A549 (cell line): Measurements from ENCODE around the gene SEMA7A. TPM values are rescaled to one million over a fixed set of nuclear protein-coding genes. Genes with fewer than 3 reads are reported as not detected.
A peak's percentile ranks its signal among the peaks of the same experiment; 100 is the strongest.
"Not testable (repeated sequence)": the region's sequence is repeated elsewhere in the genome, so short reads cannot be mapped to it uniquely, and the experiment has no call there.

ENCODE experiments used
- ATAC-seq, 2 experiments: fragments of 200-7000 bp in 1 of 2; fragments of >200 bp in 1 of 2; cut with Nextera tagmentation in 1 of 2; cut with Tn5 transposase in 1 of 2; 3 replicates each; pipeline versions ENCODE4 v1.8.0 to v1.9.1; 2018 to 2020; ENCODE audit warnings: mild to moderate bottlenecking in 1 of 2, moderate library complexity in 1 of 2
- CTCF ChIA-PET: fragments of 300-600 bp; sonication (Branson Sonifier 250); formaldehyde crosslinking; extraction: SDS; loops from one replicate; lab custom pipeline; 2021; ENCODE audit warnings: antibody characterized with exemption, inconsistent platforms; lab: Yijun Ruan, JAX
- POLR2A ChIA-PET: fragments of 350-600 bp; formaldehyde crosslinking; extraction: SDS; loops from one replicate; lab custom pipeline; 2021; ENCODE audit warnings: antibody characterized with exemption, inconsistent platforms; lab: Yijun Ruan, JAX
- DNase-seq, 2 experiments: peaks; one replicate each; pipeline versions ENCODE4 v3.0.0 to v3.0.0-alpha.2; 2011 to 2016; ENCODE audit warnings: low read depth in 1 of 2, low spot score in 1 of 2
- FAIRE-seq: peaks from 2 replicates; lab custom pipeline; 2011; peaks lifted over from hg19 to GRCh38; lab: Jason Lieb, UNC
- H3K27ac ChIP-seq, 2 experiments: fragments of >200 bp; sonication (Bioruptor Twin); formaldehyde crosslinking; 3 replicates each; pipeline ENCODE4 v1.5.1; 2016 to 2017
- H3K4me1 ChIP-seq: fragments of >200 bp; sonication (Bioruptor Twin); formaldehyde crosslinking; 3 replicates; pipeline ENCODE4 v1.6.1; 2016
- H3K4me2 ChIP-seq: fragments of >200 bp; sonication (Bioruptor Twin); formaldehyde crosslinking; 3 replicates; pipeline ENCODE4 v1.6.1; 2016
- H3K4me3 ChIP-seq: fragments of >200 bp; sonication (Bioruptor Twin); formaldehyde crosslinking; 3 replicates; pipeline ENCODE4 v1.5.1; 2016
- H3K9me3 ChIP-seq: fragments of >200 bp; sonication (Bioruptor Twin); formaldehyde crosslinking; 3 replicates; pipeline ENCODE4 v1.6.1; 2016
- ATOH8 ChIP-seq: fragments of 250-450 bp; sonication (Bioruptor Pico); IDR thresholded peaks from 2 replicates; pipeline ENCODE4 v1.5.0; 2020; ENCODE audit warnings: low read depth, mild to moderate bottlenecking, moderate library complexity
- CBX8 ChIP-seq: fragments of 200-600 bp; sonication (generic); IDR thresholded peaks from 2 replicates; pipeline ENCODE4 v1.6.1; 2016
- CEBPB ChIP-seq, 2 experiments: fragments of >200 bp in 1 of 2; sonication (Bioruptor Twin) in 1 of 2; formaldehyde crosslinking in 1 of 2; IDR thresholded peaks; 2 replicates each; pipeline ENCODE4 v1.6.1; 2012 to 2016
- EHF ChIP-seq: fragments of 250-450 bp; sonication (Bioruptor Pico); IDR thresholded peaks from 2 replicates; pipeline ENCODE4 v1.5.0; 2020; ENCODE audit warnings: mild to moderate bottlenecking
- EHMT2 ChIP-seq: fragments of 200-600 bp; sonication (generic); IDR thresholded peaks from 2 replicates; pipeline ENCODE4 v1.6.1; 2016; ENCODE audit warnings: antibody characterized with exemption, low read depth, mild to moderate bottlenecking, moderate library complexity
- HES2 ChIP-seq: fragments of >200 bp; sonication (Bioruptor Twin); formaldehyde crosslinking; IDR thresholded peaks from 2 replicates; pipeline ENCODE4 v1.6.1; 2016
- HOXA7 ChIP-seq: fragments of 250-450 bp; sonication (Bioruptor Pico); IDR thresholded peaks from 2 replicates; pipeline ENCODE4 v1.5.0; 2020; ENCODE audit warnings: mild to moderate bottlenecking, moderate library complexity
- JUNB ChIP-seq: fragments of >200 bp; sonication (Bioruptor Twin); formaldehyde crosslinking; IDR thresholded peaks from 2 replicates; pipeline ENCODE4 v1.6.1; 2016
- MAFK ChIP-seq: fragments of 450-650 bp; IDR thresholded peaks from 2 replicates; pipeline ENCODE4 v1.6.1; 2014; ENCODE audit not compliant: partially characterized antibody
- MAZ ChIP-seq: fragments of 150-350 bp; IDR thresholded peaks from 2 replicates; pipeline ENCODE4 v1.6.1; 2014; ENCODE audit warnings: antibody characterized with exemption, low read depth, low read length, borderline replicate concordance
- NFE2L2 ChIP-seq: fragments of 150-350 bp; conservative IDR thresholded peaks from 2 replicates; pipeline ENCODE4 v1.6.1; 2014; ENCODE audit warnings: low read length
- RARB ChIP-seq: fragments of 250-450 bp; sonication (Bioruptor Pico); IDR thresholded peaks from 2 replicates; pipeline ENCODE4 v1.8.0; 2021; ENCODE audit warnings: mild to moderate bottlenecking, moderate library complexity
- RNF2 ChIP-seq: fragments of 200-600 bp; sonication (generic); IDR thresholded peaks from 2 replicates; pipeline ENCODE4 v1.6.1; 2016; ENCODE audit warnings: low read depth, mild to moderate bottlenecking, antibody characterized with exemption, moderate library complexity, borderline replicate concordance
- SMC3 ChIP-seq: fragments of >200 bp; sonication (Bioruptor Twin); formaldehyde crosslinking; IDR thresholded peaks from 3 replicates; pipeline ENCODE4 v1.6.1; 2018; ENCODE audit warnings: inconsistent platforms
- WGBS: methylation state at CpG from one replicate; pipeline ENCODE4 v1.1.6; 2017; ENCODE audit errors: missing lambda C conversion rate; 5-methylcytosine and 5-hydroxymethylcytosine counted together
- polyA plus RNA-seq, 4 experiments: library from polyadenylated mRNA; depleted of rRNA in 3 of 4; stranded (reverse); fragments of >200 nt; fragmentation: RNase III in 1 of 4; extraction: RNeasy Plus Mini Kit Qiagen cat#74134 plus additional on column Dnase treatment in 1 of 4; gene quantifications; 2 replicates in 3 of 4; 3 replicates in 1 of 4; pipeline ENCODE4 v1.2.3, GENCODE V29; 2011 to 2017
- small RNA-seq, 6 experiments: library from RNA; depleted of rRNA; stranded (forward); fragments of <200 nt; gene quantifications; one replicate each; pipeline ENCODE3, GENCODE V24; 2012
- TF ChIP-seq, protein P1 (sequence below): fragments of 250-450 bp; sonication (Bioruptor Pico); IDR thresholded peaks from 2 replicates; pipeline ENCODE4 v1.5.0; 2021; ENCODE audit warnings: mild to moderate bottlenecking, moderate library complexity, borderline replicate concordance
- TF ChIP-seq, protein P2 (sequence below): fragments of 150-350 bp; IDR thresholded peaks from 2 replicates; pipeline ENCODE4 v1.6.1; 2014; ENCODE audit warnings: low read depth, mild to moderate bottlenecking, low read length
- TF ChIP-seq, protein P3 (sequence below): IDR thresholded peaks from 2 replicates; pipeline ENCODE4 v1.6.1; 2012
- TF ChIP-seq, protein P4 (sequence below): IDR thresholded peaks from 2 replicates; pipeline ENCODE4 v1.6.1; 2012; ENCODE audit warnings: low read depth, borderline replicate concordance

The SEMA7A gene
- polyA plus RNA-seq, 2 of the 4 experiments (the other 2 are of a cell fraction): 0.44 to 1.2 TPM

DNA sequence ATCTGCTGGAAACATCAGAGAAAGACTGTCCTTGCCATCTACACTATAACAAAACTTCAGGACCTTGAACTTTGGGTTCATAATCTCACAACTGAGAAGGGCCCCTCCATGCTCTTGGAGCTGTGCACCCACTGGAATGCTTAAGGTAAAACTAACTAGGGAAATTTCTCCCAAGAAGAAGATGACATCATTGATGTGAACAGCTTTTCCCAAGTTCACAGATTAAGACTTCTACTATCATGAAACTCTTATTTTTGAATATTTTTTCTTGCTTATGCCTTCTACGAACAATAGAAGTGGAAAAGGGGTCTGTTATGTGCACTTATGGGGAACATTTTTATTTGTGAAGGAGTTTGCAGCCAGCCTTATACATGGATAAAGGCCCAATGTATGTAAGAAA lies 71.3 kb downstream of the SEMA7A start:
- TF ChIP-seq, protein P1, sequence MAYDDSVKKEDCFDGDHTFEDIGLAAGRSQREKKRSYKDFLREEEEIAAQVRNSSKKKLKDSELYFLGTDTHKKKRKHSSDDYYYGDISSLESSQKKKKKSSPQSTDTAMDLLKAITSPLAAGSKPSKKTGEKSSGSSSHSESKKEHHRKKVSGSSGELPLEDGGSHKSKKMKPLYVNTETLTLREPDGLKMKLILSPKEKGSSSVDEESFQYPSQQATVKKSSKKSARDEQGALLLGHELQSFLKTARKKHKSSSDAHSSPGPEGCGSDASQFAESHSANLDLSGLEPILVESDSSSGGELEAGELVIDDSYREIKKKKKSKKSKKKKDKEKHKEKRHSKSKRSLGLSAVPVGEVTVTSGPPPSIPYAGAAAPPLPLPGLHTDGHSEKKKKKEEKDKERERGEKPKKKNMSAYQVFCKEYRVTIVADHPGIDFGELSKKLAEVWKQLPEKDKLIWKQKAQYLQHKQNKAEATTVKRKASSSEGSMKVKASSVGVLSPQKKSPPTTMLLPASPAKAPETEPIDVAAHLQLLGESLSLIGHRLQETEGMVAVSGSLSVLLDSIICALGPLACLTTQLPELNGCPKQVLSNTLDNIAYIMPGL (CRISPR knock-in tag): no peak
- TF ChIP-seq, protein P2, sequence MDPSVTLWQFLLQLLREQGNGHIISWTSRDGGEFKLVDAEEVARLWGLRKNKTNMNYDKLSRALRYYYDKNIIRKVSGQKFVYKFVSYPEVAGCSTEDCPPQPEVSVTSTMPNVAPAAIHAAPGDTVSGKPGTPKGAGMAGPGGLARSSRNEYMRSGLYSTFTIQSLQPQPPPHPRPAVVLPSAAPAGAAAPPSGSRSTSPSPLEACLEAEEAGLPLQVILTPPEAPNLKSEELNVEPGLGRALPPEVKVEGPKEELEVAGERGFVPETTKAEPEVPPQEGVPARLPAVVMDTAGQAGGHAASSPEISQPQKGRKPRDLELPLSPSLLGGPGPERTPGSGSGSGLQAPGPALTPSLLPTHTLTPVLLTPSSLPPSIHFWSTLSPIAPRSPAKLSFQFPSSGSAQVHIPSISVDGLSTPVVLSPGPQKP: no peak
- TF ChIP-seq RARB (CRISPR knock-in tag) (no peak), HES2 (no peak), RNF2 (no peak), HOXA7 (no peak), ATOH8 (CRISPR knock-in tag) (no peak), EHF (no peak), CEBPB (IDR thresholded peaks at IDR 0.05) (no peak), MAZ (no peak), SMC3 (no peak), JUNB (no peak), NFE2L2 (no peak), EHMT2 (no peak), MAFK (no peak), CBX8 (no peak)
- TF ChIP-seq, protein P3, sequence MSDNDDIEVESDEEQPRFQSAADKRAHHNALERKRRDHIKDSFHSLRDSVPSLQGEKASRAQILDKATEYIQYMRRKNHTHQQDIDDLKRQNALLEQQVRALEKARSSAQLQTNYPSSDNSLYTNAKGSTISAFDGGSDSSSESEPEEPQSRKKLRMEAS: no peak
- TF ChIP-seq, protein P4, sequence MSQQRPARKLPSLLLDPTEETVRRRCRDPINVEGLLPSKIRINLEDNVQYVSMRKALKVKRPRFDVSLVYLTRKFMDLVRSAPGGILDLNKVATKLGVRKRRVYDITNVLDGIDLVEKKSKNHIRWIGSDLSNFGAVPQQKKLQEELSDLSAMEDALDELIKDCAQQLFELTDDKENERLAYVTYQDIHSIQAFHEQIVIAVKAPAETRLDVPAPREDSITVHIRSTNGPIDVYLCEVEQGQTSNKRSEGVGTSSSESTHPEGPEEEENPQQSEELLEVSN: no peak
- TF ChIP-seq, all 56 proteins: peak for 0
- no peak for FAIRE-seq
- POLR2A ChIA-PET: no interaction called here
- CTCF ChIA-PET: interaction anchor here (0.7 to 2.0 kb wide), 7 partner anchors 9 to 76 kb away, joined by 3 to 6 read pairs (median 4); no protein-coding TSS in a partner anchor
- no peaks in the 10 kb centered on the region for H3K4me1 ChIP-seq
- no peak for DNase-seq
- no peak overlapping the region for H3K27ac ChIP-seq
- H3K4me3 ChIP-seq: no peak overlapping the region
- H3K9me3 ChIP-seq: no peaks in the 10 kb centered on the region
- no peak overlapping the region for H3K4me2 ChIP-seq
- WGBS: 26% methylated on average over 1 of the region's 1 CpG
- ATAC-seq: no peak

DNA sequence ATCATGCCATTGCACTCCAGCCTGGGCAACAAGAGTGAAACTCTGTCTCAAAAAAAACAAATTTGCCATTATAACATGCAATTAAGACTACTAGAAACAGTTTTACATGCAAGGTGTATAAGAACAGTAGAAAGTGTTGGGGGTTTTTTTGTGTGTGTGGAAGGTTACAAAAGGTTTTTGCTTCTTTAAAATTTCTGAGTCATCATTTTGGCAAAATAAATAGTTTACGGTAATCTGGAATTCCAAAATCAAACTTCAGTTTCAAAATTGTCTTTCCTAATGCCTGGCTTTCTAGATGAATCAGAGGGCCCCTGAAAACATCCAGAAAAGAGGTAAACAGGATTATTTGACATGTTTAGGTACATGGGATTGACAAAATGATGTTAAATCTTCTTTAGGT lies 72.9 kb downstream of the SEMA7A start:
- CTCF ChIA-PET, H3K4me1 ChIP-seq, POLR2A ChIA-PET, FAIRE-seq, DNase-seq, H3K27ac ChIP-seq, ATAC-seq, H3K4me2 ChIP-seq, H3K9me3 ChIP-seq, H3K4me3 ChIP-seq: not testable (repeated sequence)
- TF ChIP-seq MAFK: peak; percentile 36
- WGBS: 23% methylated on average over 1 of the region's 1 CpG

DNA sequence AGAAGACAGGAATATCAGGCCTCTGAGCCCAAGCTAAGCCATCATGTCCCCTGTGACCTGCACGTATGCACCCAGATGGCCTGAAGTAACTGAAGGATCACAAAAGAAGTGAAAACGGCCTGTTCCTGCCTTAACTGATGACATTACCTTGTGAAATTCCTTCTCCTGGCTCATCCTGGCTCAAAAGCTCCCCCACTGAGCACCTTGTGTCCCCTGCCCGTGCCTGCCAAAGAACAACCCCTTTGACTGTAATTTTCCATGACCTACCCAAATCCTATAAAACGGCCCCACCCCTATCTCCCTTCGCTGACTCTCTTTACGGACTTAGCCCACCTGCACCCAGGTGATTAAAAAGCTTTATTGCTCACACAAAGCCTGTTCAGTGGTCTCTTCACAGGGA lies 74.4 kb downstream of the SEMA7A start:
- ATAC-seq, FAIRE-seq, H3K9me3 ChIP-seq, H3K4me2 ChIP-seq, DNase-seq, POLR2A ChIA-PET, H3K27ac ChIP-seq, H3K4me3 ChIP-seq, H3K4me1 ChIP-seq: not testable (repeated sequence)
- CTCF ChIA-PET: interaction anchor here (1.0 kb wide), 1 partner anchor 64 kb away, joined by 3 read pairs; no protein-coding TSS in a partner anchor
- 55% methylated on average over 6 of the region's 6 CpGs for WGBS

Small RNA genes within 50 kb of the gene (small RNA-seq; reads per million reads assigned to genes)
- 0 reads per million in 6 experiments for gene MIR6881

Other genes with a start within 250 kb of the SEMA7A start
- gene STRA6, start 231.2 kb downstream of the SEMA7A start, polyA plus RNA-seq (2011; rRNA removed): 35.0 and 49.8 TPM in 2 replicates
- gene STRA6, start 231.2 kb downstream of the SEMA7A start, polyA plus RNA-seq (2017; fragmentation: RNase III; extraction: RNeasy Plus Mini Kit Qiagen cat#74134 plus additional on column Dnase treatment): 60.6 to 76.4 TPM (median 70.2 TPM) in 3 replicates
- gene CCDC33, start 197.6 kb downstream of the SEMA7A start, polyA plus RNA-seq (2011; rRNA removed): 5.4 and 5.9 TPM in 2 replicates
- 9.2 to 11.9 TPM (median 10.4 TPM) in 3 replicates for gene CCDC33, start 197.6 kb downstream of the SEMA7A start, polyA plus RNA-seq (2017; fragmentation: RNase III; extraction: RNeasy Plus Mini Kit Qiagen cat#74134 plus additional on column Dnase treatment)
- gene CYP11A1, start 66.3 kb downstream of the SEMA7A start, polyA plus RNA-seq (2011; rRNA removed): not detected in 2 replicates
- gene CYP11A1, start 66.3 kb downstream of the SEMA7A start, polyA plus RNA-seq (2017; fragmentation: RNase III; extraction: RNeasy Plus Mini Kit Qiagen cat#74134 plus additional on column Dnase treatment): 0.06 TPM in 1 of 3 replicates, not detected in the others
- 48.5 and 62.4 TPM in 2 replicates for gene UBL7, start 27.2 kb upstream of the SEMA7A start, polyA plus RNA-seq (2011; rRNA removed)
- 31.0 to 35.3 TPM (median 32.6 TPM) in 3 replicates for gene UBL7, start 27.2 kb upstream of the SEMA7A start, polyA plus RNA-seq (2017; fragmentation: RNase III; extraction: RNeasy Plus Mini Kit Qiagen cat#74134 plus additional on column Dnase treatment)
- 2.3 and 2.5 TPM in 2 replicates for gene ARID3B, start 107.3 kb upstream of the SEMA7A start, polyA plus RNA-seq (2011; rRNA removed)
- gene ARID3B, start 107.3 kb upstream of the SEMA7A start, polyA plus RNA-seq (2017; fragmentation: RNase III; extraction: RNeasy Plus Mini Kit Qiagen cat#74134 plus additional on column Dnase treatment): 2.1 to 2.6 TPM (median 2.3 TPM) in 3 replicates
- gene CLK3, start 181.9 kb upstream of the SEMA7A start, polyA plus RNA-seq (2011; rRNA removed): 35.7 and 42.5 TPM in 2 replicates
- 39.1 to 48.2 TPM (median 47.0 TPM) in 3 replicates for gene CLK3, start 181.9 kb upstream of the SEMA7A start, polyA plus RNA-seq (2017; fragmentation: RNase III; extraction: RNeasy Plus Mini Kit Qiagen cat#74134 plus additional on column Dnase treatment)